GM19239 (cell line): ENCODE data around the gene CD300A.
"Not testable (repeated sequence)": the region's sequence is repeated elsewhere in the genome, so short reads cannot be mapped to it uniquely, and the experiment has no call there.

Experiments used
- DNase-seq: peaks from one replicate; pipeline ENCODE4 v3.0.0; 2011; ENCODE audit warnings: low spot score; ENCODE audit not compliant: insufficient read length
- FAIRE-seq: peaks from 2 replicates; lab custom pipeline; 2011; peaks lifted over from hg19 to GRCh38; lab: Jason Lieb, UNC

Gene CD300A

GRCh38 chr17:74475189-74475588 lies 8.8 kb downstream of the CD300A start:
- no peak for FAIRE-seq
- DNase-seq, result no peak

- no peak for DNase-seq
- FAIRE-seq, result peak; percentile 60
Measured at GRCh38 chr17:74477411-74477810, 11.0 kb downstream of the CD300A start.

- FAIRE-seq, result peak; percentile 83
- DNase-seq, result no peak
Measured at GRCh38 chr17:74478420-74479100, 12.1 kb downstream of the CD300A start.

- DNase-seq (no peak), FAIRE-seq (no peak)
Measured at GRCh38 chr17:74480290-74480689, 13.9 kb downstream of the CD300A start.

- FAIRE-seq (no peak), DNase-seq (no peak)
Measured at GRCh38 chr17:74481621-74482020, 15.2 kb downstream of the CD300A start.

GRCh38 chr17:74484066-74484465 lies 17.6 kb downstream of the CD300A start:
- DNase-seq (no peak), FAIRE-seq (no peak)

- DNase-seq (no peak), FAIRE-seq (no peak)
Measured at GRCh38 chr17:74485022-74485743, 18.7 kb downstream of the CD300A start.

- no peak for DNase-seq
- no peak for FAIRE-seq
Measured at GRCh38 chr17:74485841-74486240, 19.4 kb downstream of the CD300A start.

- FAIRE-seq, DNase-seq: not testable (repeated sequence)
Measured at GRCh38 chr17:74488276-74488675, 21.8 kb downstream of the CD300A start.

GRCh38 chr17:74490716-74491115 lies 24.3 kb downstream of the CD300A start:
- DNase-seq (no peak), FAIRE-seq (no peak)

GRCh38 chr17:74491626-74492025 lies 25.2 kb downstream of the CD300A start:
- FAIRE-seq (no peak), DNase-seq (no peak)

GRCh38 chr17:74493331-74493833 lies 26.9 kb downstream of the CD300A start:
- peak; percentile 60 for DNase-seq
- peak; percentile 92 for FAIRE-seq

- DNase-seq (no peak), FAIRE-seq (no peak)
Measured at GRCh38 chr17:74497471-74497870, 31.0 kb downstream of the CD300A start.

GRCh38 chr17:74499992-74500391 lies 33.6 kb downstream of the CD300A start:
- FAIRE-seq, result no peak
- no peak for DNase-seq

- no peak for FAIRE-seq
- DNase-seq, result no peak
Measured at GRCh38 chr17:74502861-74503260, 36.4 kb downstream of the CD300A start.

GRCh38 chr17:74503949-74504348 lies 37.5 kb downstream of the CD300A start:
- not testable (repeated sequence) for DNase-seq

GRCh38 chr17:74508156-74508555 lies 41.7 kb downstream of the CD300A start:
- FAIRE-seq (no peak), DNase-seq (no peak)

More at GRCh38 chr17:74503949-74504348, 37.5 kb downstream of the CD300A start:
- not testable (repeated sequence) for FAIRE-seq

- DNase-seq, result no peak
- no peak for FAIRE-seq
Measured at GRCh38 chr17:74512036-74512435, 45.6 kb downstream of the CD300A start.

- FAIRE-seq (peak; percentile 8), DNase-seq (no peak)
Measured at GRCh38 chr17:74512624-74513091, 46.2 kb downstream of the CD300A start.

GRCh38 chr17:74513987-74514631 lies 47.7 kb downstream of the CD300A start:
- DNase-seq (no peak), FAIRE-seq (peak; percentile 58)
